HepG2 (cell line): ENCODE results near the gene SPACA4. TPM values are rescaled to one million over a fixed set of nuclear protein-coding genes. Genes with fewer than 3 reads are reported as not detected.

Source experiments
- ETV6 ChIP-seq: sonication (generic); formaldehyde crosslinking; conservative IDR thresholded peaks from 2 replicates; pipeline ENCODE4 v1.4.0; 2020; ENCODE audit warnings: missing genetic modification reagents
- GATAD1 ChIP-seq: IDR thresholded peaks from 2 replicates; pipeline ENCODE4 v1.6.1; 2016; ENCODE audit warnings: missing genetic modification reagents, missing compliant biosample characterization
- HIVEP1 ChIP-seq: sonication (generic); formaldehyde crosslinking; IDR thresholded peaks from 2 replicates; pipeline ENCODE4 v1.4.0; 2020; ENCODE audit warnings: mild to moderate bottlenecking, missing genetic modification reagents
- HNRNPUL1 ChIP-seq: fragments of 200-400 bp; formaldehyde crosslinking; IDR thresholded peaks from 2 replicates; pipeline ENCODE4 v1.6.1; 2017; ENCODE audit warnings: low read depth, mild to moderate bottlenecking, low read length, moderate library complexity
- NONO ChIP-seq, 2 experiments: fragments of 450-650 bp in 1 of 2; sonication (generic) in 1 of 2; formaldehyde crosslinking in 1 of 2; IDR thresholded peaks in 1 of 2; conservative IDR thresholded peaks in 1 of 2; 2 replicates each; pipeline versions ENCODE4 v1.6.1 to v1.8.0; 2017 to 2022; ENCODE audit warnings: mild to moderate bottlenecking in 1 of 2, missing genetic modification reagents in 1 of 2, moderate library complexity in 1 of 2
- PHF21A ChIP-seq: sonication (generic); formaldehyde crosslinking; IDR thresholded peaks from 2 replicates; pipeline ENCODE4 v1.5.0; 2020; ENCODE audit warnings: mild to moderate bottlenecking, missing genetic modification reagents
- POLR2AphosphoS5 ChIP-seq: IDR thresholded peaks from 2 replicates; pipeline ENCODE4 v1.6.1; 2012; ENCODE audit warnings: low read depth, low read length
- PRMT3 ChIP-seq: sonication (generic); formaldehyde crosslinking; IDR thresholded peaks from 2 replicates; pipeline ENCODE4 v1.8.1; 2022; ENCODE audit warnings: low read depth, mild to moderate bottlenecking, moderate library complexity, missing genetic modification reagents, borderline replicate concordance
- SP1 ChIP-seq, 2 experiments: fragments of 450-650 bp in 1 of 2; sonication (generic) in 1 of 2; formaldehyde crosslinking in 1 of 2; IDR thresholded peaks; 2 replicates each; pipeline versions ENCODE4 v1.4.0 to v1.6.1; 2016 to 2020; ENCODE audit warnings: missing genetic modification reagents in 1 of 2
- TBP ChIP-seq: sonication (generic); formaldehyde crosslinking; IDR thresholded peaks from 2 replicates; pipeline ENCODE4 v1.5.0; 2020; ENCODE audit warnings: missing genetic modification reagents
- XRCC5 ChIP-seq: fragments of 200-400 bp; formaldehyde crosslinking; optimal IDR thresholded peaks from 2 replicates; pipeline ENCODE3; 2017; ENCODE audit warnings: mild to moderate bottlenecking, low read length
- ZNF24 ChIP-seq: fragments of 450-650 bp; IDR thresholded peaks from 2 replicates; pipeline ENCODE4 v1.6.1; 2017; ENCODE audit warnings: antibody characterized with exemption, mild to moderate bottlenecking
- ZNF34 ChIP-seq: sonication (generic); formaldehyde crosslinking; IDR thresholded peaks from 2 replicates; pipeline ENCODE4 v1.4.0; 2020; ENCODE audit warnings: mild to moderate bottlenecking, missing genetic modification reagents, borderline replicate concordance
- ZNF430 ChIP-seq: sonication (generic); formaldehyde crosslinking; IDR thresholded peaks from 2 replicates; pipeline ENCODE4 v1.9.0; 2021; ENCODE audit warnings: mild to moderate bottlenecking, missing genetic modification reagents
- ZNF546 ChIP-seq: sonication (generic); formaldehyde crosslinking; conservative IDR thresholded peaks from 2 replicates; pipeline ENCODE4 v1.8.1; 2023; ENCODE audit warnings: mild to moderate bottlenecking, missing genetic modification reagents
- ZNF607 ChIP-seq: sonication (generic); formaldehyde crosslinking; IDR thresholded peaks from 2 replicates; pipeline ENCODE4 v1.5.1; 2020; ENCODE audit warnings: missing genetic modification reagents, mild to moderate bottlenecking, borderline replicate concordance
- ZNF761 ChIP-seq: sonication (generic); formaldehyde crosslinking; conservative IDR thresholded peaks from 2 replicates; pipeline ENCODE4 v1.4.0; 2020; ENCODE audit warnings: mild to moderate bottlenecking, missing genetic modification reagents
- polyA plus RNA-seq, 8 experiments: library from polyadenylated mRNA; depleted of rRNA in 3 of 8; stranded (reverse) in 7 of 8; unstranded in 1 of 8; fragments of >200 nt; fragmentation: Illumina TruSeq in 4 of 8; extraction: Trizol in 4 of 8; gene quantifications; 2 replicates each; pipeline versions ENCODE4 v1.2.1 to v1.2.3, GENCODE V29; 2011 to 2016; ENCODE audit warnings: low read depth in 4 of 8, missing spikeins in 1 of 8, mixed read lengths in 1 of 8; ENCODE audit not compliant: insufficient read depth in 1 of 8
- total RNA-seq, 5 experiments: library from RNA; depleted of rRNA; stranded (reverse); fragments of >200 nt; fragmentation: Illumina TruSeq; extraction: Trizol; gene quantifications; 2 replicates each; pipeline ENCODE4 v1.2.3, GENCODE V29; 2016; ENCODE audit warnings: low read depth in 1 of 5
- TF ChIP-seq, protein P1 (sequence below): sonication (generic); formaldehyde crosslinking; IDR thresholded peaks from 2 replicates; pipeline ENCODE4 v1.5.1; 2020; ENCODE audit warnings: mild to moderate bottlenecking, missing genetic modification reagents
- TF ChIP-seq, protein P2 (sequence below): sonication (generic); formaldehyde crosslinking; conservative IDR thresholded peaks from 2 replicates; pipeline ENCODE4 v1.5.0; 2020; ENCODE audit warnings: missing genetic modification reagents
- TF ChIP-seq, protein P3 (sequence below): sonication (generic); formaldehyde crosslinking; IDR thresholded peaks from 2 replicates; pipeline ENCODE4 v1.5.1; 2020; ENCODE audit warnings: mild to moderate bottlenecking, missing genetic modification reagents, borderline replicate concordance

Gene SPACA4
- total and polyA plus RNA-seq, 2 of the 13 experiments (the other 11 are each of a cell fraction or from before 2014, with no cell fraction given): not detected

DNA sequence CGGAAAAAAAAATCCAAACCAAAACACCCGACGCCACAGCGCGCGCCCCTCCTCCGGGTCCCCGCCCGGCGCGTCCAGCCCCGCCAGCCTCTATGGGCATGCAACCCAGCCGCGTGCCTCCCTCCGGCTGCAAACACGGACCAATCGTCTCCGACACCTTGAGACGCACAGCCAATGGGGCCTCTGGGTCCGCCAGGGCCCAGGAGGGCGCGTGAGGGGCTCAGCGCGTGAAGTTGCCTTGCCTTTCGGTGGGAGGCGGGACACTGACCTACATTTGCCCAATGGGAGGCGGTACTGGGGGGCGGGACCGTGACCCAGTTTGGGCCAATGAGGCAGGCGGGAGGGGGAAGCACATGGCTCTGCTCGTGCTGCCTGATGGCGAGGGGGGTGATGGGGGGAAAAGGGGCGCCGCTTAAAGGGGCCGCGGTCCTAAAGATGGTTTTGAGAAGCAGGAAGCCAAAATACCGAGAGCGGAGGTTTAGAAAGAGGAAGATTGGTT is 31.0 kb downstream of the SPACA4 start (continued):
- TF ChIP-seq, protein P1, sequence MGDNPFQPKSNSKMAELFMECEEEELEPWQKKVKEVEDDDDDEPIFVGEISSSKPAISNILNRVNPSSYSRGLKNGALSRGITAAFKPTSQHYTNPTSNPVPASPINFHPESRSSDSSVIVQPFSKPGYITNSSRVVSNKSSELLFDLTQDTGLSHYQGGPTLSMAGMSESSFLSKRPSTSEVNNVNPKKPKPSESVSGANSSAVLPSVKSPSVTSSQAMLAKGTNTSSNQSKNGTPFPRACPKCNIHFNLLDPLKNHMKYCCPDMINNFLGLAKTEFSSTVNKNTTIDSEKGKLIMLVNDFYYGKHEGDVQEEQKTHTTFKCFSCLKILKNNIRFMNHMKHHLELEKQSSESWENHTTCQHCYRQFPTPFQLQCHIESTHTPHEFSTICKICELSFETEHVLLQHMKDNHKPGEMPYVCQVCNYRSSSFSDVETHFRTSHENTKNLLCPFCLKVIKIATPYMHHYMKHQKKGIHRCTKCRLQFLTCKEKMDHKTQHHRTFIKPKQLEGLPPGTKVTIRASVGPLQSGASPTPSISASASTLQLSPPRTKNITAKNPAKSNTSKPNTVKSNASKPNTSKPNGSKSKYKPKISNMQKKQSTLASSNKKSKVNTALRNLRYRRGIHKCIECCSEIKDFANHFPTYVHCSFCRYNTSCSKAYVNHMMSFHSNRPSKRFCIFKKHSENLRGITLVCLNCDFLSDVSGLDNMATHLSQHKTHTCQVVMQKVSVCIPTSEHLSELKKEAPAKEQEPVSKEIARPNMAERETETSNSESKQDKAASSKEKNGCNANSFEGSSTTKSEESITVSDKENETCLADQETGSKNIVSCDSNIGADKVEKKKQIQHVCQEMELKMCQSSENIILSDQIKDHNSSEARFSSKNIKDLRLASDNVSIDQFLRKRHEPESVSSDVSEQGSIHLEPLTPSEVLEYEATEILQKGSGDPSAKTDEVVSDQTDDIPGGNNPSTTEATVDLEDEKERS: 0 out of 2 replicates have a peak, but pooled peaks have one; percentile 31
- TF ChIP-seq PRMT3: no peak
- TF ChIP-seq ZNF546 (CRISPR knock-in tag): peak; percentile 79; the same call in 1 of the 2 replicates
- no peak for TF ChIP-seq SP1 (IDR thresholded peaks at IDR 0.05)
- peak; percentile 67 for TF ChIP-seq SP1 (CRISPR knock-in tag; IDR thresholded peaks at IDR 0.05)
- no peak; the same call in 1 of the 2 replicates for TF ChIP-seq POLR2AphosphoS5
- TF ChIP-seq HNRNPUL1: no peak
- no peak for TF ChIP-seq TBP
- TF ChIP-seq PHF21A (CRISPR knock-in tag): peak; percentile 77; the same call in 1 of the 2 replicates
- TF ChIP-seq, protein P2, sequence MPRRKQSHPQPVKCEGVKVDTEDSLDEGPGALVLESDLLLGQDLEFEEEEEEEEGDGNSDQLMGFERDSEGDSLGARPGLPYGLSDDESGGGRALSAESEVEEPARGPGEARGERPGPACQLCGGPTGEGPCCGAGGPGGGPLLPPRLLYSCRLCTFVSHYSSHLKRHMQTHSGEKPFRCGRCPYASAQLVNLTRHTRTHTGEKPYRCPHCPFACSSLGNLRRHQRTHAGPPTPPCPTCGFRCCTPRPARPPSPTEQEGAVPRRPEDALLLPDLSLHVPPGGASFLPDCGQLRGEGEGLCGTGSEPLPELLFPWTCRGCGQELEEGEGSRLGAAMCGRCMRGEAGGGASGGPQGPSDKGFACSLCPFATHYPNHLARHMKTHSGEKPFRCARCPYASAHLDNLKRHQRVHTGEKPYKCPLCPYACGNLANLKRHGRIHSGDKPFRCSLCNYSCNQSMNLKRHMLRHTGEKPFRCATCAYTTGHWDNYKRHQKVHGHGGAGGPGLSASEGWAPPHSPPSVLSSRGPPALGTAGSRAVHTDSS (CRISPR knock-in tag): no peak
- TF ChIP-seq ETV6: no peak
- no peak for TF ChIP-seq ZNF24
- peak; percentile 96 for TF ChIP-seq ZNF607 (CRISPR knock-in tag)
- peak; percentile 81 for TF ChIP-seq HIVEP1 (CRISPR knock-in tag)
- TF ChIP-seq NONO (IDR thresholded peaks at IDR 0.05): no peak
- TF ChIP-seq NONO (CRISPR knock-in tag; conservative IDR thresholded peaks at IDR 0.05): peak; percentile 54; the same call in 1 of the 2 replicates
- TF ChIP-seq ZNF34 (CRISPR knock-in tag): 0 out of 2 replicates have a peak, but pooled peaks have one; percentile 37
- TF ChIP-seq ZNF430 (CRISPR knock-in tag): peak; percentile 81
- TF ChIP-seq ZNF761 (CRISPR knock-in tag): peak; percentile 92
- TF ChIP-seq GATAD1 (CRISPR knock-in tag): peak; percentile 71; the same call in 1 of the 2 replicates
- TF ChIP-seq XRCC5: no peak
- TF ChIP-seq, protein P3, sequence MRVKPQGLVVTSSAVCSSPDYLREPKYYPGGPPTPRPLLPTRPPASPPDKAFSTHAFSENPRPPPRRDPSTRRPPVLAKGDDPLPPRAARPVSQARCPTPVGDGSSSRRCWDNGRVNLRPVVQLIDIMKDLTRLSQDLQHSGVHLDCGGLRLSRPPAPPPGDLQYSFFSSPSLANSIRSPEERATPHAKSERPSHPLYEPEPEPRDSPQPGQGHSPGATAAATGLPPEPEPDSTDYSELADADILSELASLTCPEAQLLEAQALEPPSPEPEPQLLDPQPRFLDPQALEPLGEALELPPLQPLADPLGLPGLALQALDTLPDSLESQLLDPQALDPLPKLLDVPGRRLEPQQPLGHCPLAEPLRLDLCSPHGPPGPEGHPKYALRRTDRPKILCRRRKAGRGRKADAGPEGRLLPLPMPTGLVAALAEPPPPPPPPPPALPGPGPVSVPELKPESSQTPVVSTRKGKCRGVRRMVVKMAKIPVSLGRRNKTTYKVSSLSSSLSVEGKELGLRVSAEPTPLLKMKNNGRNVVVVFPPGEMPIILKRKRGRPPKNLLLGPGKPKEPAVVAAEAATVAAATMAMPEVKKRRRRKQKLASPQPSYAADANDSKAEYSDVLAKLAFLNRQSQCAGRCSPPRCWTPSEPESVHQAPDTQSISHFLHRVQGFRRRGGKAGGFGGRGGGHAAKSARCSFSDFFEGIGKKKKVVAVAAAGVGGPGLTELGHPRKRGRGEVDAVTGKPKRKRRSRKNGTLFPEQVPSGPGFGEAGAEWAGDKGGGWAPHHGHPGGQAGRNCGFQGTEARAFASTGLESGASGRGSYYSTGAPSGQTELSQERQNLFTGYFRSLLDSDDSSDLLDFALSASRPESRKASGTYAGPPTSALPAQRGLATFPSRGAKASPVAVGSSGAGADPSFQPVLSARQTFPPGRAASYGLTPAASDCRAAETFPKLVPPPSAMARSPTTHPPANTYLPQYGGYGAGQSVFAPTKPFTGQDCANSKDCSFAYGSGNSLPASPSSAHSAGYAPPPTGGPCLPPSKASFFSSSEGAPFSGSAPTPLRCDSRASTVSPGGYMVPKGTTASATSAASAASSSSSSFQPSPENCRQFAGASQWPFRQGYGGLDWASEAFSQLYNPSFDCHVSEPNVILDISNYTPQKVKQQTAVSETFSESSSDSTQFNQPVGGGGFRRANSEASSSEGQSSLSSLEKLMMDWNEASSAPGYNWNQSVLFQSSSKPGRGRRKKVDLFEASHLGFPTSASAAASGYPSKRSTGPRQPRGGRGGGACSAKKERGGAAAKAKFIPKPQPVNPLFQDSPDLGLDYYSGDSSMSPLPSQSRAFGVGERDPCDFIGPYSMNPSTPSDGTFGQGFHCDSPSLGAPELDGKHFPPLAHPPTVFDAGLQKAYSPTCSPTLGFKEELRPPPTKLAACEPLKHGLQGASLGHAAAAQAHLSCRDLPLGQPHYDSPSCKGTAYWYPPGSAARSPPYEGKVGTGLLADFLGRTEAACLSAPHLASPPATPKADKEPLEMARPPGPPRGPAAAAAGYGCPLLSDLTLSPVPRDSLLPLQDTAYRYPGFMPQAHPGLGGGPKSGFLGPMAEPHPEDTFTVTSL (CRISPR knock-in tag): no peak
